ENCODE measurements around the gene ELMO1.

ELMO1 gene

DNA sequence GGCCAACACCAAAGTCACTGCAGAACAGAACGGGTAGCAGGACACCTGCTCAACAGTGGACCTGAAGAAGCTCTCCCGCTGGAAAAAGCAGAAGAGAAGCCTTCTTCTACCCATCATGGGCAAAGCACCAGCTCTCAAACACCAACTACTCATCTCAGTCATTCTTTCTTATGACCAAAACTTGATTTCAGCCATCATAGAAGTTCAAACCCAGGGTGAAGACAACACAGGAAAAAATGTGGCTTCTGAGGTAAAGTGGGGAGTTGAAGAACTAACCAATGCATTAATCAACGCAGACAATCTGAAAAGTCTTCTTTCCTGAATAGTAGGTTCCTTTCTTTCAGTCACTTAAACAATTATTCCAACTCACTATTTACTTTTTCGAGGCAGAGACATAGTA, 83.3 kb downstream of the ELMO1 start:
- no peak for DNase-seq

DNA sequence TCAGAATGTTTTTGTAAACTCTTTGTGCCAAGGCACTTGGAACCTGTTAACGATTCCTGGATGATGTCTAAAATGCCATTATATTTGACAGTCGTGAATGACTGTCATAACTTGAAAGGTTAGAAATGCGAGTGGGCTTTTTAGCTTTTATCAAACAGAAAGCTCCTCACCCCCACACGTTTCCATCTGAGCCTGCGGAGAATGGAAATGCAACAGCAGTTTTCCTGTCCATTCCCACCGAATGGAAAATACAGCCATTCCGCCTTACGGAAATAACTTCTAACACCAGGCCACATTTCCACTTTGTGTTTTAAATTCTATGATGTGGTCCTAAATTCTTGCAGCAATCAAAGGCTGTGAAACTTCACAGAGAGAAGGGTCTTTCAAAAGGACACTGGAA, 83.8 kb downstream of the ELMO1 start:
- DNase-seq: no peak

DNA sequence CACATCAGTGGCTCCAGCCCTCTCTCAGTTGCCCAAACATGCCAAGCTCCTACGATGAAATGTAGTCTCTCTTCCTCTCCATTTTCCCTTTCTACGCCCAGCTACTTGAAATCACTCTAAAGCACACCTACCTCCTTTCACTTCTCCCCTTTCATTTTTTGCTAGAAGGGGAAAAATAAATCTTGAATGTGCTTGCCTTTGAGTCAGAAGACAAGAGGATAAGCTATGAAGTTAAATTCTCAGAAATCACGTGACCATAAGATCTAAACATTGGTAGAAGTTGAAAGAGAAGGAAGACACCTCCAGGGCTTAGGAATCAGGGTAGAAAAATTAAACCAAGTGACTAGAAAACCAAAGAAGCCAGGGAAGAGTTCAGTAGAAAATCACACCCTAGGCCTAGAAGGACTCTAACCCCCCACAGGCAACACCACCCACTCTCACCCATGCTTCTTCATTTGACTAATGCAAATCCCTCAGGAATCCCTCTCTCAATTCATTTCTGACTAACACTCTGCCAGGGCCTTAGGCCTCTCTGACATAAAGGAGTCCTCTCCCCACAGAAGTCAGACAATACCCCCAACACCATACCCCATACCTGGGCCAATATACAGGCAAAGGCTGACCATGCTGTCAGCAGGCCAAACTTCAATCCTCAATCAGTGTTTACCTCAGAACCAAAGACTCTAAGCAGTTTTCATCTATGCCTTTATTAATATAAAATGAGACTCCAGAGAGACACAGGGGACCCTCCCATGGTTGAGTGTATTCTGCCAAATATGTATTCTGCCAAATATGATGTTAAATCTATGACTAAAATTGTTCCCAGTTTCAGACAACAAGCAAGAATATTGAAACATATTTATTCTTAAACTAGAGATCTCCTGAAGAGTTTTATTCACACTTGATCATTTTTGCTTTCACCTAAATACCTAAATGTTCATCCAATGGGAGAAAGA, 84.8 kb downstream of the ELMO1 start:
- no peak for DNase-seq

DNA sequence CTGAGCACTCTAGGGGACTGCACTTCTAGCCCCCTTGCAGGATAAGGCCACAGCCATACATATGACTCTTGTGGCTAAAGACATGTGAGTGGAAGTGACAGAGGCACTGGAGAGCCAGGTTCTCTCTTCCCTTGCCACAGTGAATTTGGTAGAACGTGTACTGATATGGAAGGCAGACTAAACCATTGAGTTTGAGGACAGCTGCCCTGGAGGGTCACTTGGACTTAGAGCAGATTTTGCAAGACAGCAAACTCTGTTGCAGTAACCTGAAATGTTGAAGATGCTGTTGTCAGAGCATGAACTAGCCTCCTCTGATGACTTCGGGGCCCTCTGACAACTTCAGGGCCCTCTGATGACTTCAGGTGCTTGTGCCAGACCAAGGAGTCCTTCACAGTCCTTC, 85.9 kb downstream of the ELMO1 start:
- DNase-seq: no peak

DNA sequence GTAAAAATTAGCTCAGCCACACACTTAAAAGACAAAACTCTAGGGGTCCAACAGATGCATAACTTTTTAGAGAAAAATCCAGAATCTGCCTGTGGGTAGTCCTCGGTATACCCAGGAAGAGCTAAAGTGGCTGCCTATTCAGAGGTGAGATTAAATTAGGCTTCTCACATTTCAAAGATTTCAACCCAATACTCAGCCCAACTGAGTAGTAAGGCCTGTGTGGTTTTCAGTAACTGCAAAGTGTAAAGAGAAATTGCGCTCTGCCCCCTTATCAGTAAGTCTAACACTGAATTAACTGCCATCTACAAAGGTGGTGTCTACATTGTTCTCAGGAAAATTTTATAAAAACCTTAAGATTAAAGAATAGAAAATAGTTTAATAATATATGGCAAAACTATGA, 88.2 kb downstream of the ELMO1 start:
- no peak for DNase-seq

DNA sequence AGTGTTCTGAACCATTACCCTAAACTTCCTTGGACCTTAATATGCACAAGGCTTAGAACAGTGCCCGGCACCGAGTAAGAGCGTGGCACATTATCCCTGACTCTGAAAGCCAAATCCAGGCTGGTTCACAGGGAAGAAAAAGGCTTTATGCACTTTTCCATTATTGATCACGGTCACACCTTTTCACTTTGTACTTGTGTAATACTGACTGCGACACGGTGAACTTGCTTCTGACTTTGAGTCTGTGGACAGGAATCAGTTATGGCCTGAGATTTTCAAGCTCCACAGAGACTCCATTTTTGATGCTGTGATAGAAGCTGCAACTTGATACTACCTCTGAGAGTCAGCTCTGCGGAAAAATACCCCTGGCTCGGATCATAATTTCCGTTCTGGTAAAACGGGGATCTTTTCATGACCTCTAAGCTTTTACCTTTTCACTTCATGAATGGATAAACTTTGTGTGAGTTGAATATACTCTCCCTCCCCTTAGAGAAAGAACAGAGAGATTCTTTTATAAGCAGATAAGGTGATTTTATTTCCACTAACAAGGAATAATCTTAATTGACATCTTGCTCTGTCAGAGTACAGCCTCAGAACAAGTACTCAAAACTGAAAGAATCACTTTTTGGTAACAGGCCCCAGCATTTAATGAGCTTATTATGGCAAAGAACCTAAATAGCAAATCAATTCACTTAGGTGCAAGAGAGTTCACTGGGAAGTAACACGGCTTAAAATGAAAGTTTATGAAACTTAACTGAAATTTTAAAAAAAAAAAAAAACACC, 88.8 kb downstream of the ELMO1 start:
- DNase-seq: no peak

DNA sequence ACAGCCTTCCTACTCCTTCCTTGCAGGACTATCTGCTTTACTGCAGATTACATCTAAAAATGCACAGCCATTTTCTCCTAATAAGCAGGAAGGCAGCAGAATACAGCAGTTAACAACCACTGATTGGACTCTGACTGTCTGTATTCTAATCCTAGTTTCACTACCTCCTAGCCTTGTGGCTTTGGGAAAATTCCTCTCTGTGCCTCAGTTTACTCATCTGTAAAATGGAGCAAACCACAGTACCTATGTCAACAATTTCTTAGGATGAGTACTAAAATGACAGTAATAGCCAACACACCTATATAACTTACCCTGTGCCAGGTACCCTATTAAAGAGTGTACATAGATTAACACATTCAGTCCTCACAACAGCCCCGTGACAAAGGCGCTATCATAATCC, 89.5 kb downstream of the ELMO1 start:
- no peak for DNase-seq

DNA sequence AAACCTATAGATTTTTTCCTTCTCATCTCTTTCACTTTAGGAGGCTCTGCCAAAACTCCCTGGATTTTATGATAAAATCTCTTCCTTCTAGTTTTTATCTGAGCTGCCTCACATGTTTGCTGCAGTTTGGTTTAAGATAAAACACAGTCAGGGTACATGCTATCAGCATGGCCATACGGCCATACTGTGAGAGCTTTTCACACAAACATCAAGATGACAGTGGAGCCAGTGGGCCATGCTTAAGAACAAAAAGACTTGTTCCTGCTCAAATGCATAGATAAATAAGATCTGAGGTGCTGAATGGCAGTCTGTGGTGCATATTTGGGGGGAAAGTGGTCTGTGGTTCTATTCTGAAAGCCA, 91.0 kb downstream of the ELMO1 start:
- DNase-seq: no peak

DNA sequence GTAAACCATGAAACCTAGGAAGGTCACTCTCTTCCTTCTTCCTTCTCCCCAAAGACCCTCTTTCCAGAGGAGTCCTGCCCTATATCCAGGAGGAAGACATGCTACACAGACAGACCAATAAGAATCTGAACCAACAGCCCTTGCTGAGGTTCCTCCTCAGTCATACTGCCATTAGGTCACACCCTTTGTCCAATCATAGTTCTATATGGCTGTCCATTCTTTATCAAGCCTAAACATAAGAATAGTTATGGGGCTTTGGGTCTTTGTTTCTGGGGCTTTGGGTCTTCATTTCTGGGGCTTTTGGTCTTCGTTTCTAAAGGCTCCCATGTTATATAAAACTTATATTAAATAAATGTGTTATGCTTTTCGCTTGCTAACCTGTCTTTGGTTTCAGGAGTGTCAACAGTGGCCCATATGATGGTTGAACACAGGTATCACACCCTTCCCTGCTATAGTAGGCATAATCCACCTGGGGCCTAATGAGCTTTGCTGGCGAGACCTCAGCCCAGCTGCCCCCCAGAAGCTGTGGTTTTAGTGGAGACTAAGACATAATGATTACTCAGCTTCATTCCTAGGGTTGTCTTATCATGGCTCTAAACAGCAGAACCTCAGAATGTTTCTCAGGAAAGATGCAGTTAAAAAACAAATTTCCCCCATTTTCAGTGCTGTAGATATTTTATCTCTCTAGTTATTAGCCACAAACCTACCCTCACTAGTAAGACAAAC, 91.6 kb downstream of the ELMO1 start:
- DNase-seq: no peak

DNA sequence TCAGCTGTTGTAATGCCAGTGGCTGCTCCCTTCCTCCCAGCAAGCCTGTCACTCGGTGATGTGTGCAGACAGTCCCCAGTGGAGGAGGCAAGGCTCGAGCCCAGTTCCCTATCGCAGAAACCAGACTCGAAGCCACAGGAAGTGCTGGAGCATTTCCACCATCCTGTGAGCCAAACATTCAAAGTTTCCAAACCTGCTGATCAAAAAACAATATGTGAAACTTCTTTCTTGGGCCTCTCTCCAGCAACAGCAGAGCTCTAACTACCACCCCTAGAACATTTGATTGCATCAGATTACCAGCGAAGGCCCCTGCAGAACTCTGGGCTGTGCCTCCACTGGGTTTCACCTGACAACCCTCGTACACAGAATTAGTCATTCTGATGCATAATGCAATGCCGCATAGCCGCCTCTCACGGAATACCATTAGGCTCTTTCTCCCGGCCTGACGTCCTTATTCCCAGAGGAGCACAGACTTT, 94.0 kb downstream of the ELMO1 start:
- peak; percentile 13 for DNase-seq

DNA sequence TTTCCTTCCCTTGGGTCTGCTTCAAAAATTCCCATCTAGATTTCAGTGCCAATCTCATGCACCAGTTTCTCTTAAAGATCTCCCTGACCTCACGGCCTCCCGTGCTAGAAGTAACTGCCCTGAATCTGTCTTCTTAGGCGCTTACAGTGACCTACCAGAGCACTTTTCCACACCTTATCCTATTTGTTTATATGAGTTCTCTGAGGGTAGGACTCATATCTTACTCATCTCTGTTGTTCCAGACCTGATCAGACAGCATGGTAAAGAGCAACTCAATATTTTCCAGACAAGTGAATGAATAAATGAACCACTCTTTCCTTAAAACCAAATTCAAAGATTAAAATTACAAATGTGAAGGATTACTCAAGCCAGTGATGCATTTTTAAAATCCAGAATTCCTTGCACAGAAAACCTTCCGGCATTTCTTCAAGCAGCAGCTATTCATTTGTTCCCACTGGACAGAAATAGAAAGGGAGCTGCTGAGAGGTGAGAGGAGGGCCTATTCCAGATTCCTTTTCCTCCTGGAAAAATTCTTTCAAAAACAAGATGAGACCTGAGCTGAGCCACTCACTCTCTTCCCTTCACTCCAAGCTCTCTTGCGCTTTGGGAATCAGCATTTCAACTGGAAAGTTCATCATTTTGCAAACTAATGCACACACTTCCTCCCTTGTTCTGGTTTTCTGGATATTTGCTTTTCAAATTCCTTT, 94.6 kb downstream of the ELMO1 start:
- no peak for DNase-seq

DNA sequence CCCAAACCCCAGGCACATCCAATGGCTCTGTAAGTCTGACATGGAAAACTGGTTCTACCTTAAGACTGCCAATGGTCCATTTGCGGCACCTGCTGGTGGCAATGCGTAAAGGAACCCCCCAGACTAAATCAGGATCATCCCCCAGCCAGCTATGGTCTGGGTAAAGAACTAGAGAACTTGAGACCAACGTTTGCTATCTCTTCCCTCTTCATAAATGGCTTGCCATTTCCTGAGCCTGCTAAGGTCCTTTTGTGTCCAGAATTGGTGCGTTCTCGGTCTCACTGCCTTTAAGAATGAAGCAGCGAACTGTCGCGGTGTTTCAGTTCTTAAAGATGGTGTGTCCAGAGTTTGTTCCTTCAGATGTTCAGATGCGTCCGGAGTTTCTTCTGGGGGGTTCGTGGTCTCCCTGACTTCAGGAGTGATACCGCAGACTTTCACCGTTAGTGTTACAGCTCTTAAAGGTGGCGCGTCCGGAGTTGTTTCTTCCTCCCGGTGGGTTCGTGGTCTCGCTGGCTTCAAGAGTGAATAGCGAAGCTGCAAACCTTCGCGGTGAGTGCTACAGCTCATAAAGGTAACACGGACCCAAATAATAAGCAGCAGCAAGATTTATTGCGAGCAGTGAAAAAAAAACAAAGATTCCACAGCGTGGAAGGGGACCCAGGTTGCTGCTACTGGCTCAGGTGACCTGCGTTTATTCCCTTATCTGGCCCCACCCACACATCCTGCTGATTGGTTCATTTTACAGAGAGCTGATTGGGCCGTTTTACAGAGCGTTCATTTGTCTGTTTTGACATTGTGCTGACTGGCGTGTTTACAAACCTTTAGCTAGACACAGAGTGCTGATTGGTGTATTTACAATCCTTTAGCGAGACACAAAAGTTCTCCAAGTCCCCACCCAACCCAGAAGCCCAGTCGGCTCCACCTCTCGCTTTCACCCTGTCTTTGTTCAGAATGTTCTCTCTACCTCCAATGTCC, 95.4 kb downstream of the ELMO1 start:
- DNase-seq: peak; percentile 88

DNA sequence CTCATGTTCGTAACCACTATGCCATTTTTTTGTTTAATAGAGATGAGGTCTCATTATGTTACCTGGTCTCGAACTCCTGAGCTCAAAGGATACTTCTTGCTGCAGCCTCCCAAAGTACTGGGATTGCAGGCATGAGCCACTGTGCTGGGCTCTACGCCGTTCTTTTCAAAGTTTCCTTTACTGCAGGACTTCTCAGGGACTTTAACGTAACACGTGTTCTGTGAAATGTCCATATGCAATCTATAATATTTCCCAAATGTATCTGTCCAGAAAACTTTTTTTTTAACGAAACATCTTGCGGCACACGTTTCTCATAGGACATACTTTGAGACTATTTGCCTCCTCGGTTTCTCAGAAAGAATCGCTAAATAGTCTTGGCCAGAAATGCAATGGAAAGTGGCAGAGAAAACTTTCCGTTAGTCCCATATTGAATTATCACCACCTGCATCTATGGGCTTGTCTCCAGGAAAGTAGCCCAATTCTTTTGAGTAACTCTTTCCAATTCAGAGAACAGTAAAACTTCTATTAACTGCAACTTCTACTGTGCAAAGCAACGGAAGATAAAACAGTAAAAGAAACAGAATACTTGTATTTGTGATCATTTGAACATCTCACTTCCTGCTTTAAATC, 96.3 kb downstream of the ELMO1 start:
- no peak for DNase-seq

DNA sequence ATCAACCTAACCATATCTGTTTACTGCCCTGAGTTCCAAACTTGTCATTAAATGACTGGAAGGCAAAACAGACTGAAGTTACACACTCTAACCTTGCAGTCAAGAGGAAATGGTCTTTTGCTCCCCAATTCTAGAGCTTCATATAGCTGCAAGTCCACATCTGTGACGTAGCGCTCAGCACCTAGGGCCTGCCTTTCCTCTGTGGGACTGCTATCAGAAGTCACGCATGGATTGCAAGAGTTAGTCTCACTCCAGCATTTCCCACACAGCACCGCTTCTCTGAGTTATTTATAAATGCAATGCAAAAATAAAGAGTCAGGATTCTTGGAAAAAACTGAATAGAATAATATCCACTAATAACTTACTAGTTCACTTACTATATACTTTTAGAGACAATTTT, 96.9 kb downstream of the ELMO1 start:
- no peak for DNase-seq

DNA sequence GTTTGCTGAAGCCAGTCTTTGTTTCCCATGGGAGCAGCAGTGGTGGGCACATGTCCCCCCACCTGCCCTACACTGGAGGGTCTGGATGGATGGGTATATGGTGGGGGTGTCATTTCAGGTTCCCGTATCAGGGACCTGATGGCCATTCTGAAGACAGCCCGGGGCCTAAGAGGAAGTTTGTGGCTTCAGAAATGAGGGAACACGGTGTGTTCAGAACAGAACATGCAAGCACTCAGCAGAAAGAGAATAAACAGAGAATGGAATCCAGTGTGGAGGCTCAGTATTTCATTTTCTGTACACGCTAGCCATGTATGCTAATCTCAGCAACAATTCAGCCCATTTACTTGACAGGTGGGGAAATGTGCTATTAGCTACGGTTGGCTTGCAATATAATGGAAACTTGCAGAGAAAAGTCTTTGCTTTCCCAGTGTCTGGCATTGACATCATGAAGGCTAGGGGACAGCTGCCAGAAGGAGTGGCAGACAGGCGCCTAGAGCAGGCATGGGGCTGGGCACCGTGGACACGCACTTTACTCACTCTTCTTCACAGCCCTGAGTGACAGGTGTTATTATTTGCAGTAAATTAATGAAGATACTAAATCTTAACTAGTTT, 98.6 kb downstream of the ELMO1 start:
- no peak for DNase-seq

DNA sequence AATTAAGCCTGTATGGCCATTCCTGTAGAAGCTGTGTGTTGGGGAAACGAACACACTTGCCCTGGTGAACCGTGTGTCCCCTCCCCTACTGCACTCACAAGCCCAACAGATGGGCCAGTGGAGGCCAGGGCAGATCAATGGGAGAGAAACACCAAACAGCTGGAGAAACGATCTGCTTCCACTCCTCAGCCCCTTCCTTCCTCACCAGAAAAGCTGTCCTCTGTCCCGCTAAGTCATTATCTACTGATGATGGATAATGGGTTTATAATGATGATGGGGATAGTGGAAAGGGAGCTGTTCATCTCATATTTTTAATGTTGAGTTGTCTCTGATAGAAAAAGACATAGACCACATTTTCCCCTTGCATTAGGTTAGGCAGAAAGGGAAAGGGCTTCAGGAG, 99.7 kb downstream of the ELMO1 start:
- DNase-seq: no peak

DNA sequence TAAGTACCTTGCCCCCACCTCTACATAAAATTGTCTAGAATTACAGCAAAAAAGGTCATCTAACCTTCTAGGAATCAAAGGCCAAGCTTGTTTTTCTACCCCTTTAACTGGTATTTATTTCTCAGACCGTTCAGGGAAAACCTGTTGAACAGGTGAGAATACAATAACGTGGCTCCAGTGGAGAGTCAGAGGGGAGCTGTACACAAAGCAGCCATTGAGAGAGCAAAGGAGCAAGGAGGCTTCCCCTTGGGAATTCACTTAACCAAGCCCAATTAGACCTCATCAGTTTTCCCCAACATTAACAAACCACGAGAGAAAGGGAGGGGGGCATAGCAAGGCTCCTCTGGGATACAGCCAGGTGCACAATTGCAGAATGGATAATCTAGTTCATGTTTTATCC, 101.9 kb downstream of the ELMO1 start:
- DNase-seq: no peak

DNA sequence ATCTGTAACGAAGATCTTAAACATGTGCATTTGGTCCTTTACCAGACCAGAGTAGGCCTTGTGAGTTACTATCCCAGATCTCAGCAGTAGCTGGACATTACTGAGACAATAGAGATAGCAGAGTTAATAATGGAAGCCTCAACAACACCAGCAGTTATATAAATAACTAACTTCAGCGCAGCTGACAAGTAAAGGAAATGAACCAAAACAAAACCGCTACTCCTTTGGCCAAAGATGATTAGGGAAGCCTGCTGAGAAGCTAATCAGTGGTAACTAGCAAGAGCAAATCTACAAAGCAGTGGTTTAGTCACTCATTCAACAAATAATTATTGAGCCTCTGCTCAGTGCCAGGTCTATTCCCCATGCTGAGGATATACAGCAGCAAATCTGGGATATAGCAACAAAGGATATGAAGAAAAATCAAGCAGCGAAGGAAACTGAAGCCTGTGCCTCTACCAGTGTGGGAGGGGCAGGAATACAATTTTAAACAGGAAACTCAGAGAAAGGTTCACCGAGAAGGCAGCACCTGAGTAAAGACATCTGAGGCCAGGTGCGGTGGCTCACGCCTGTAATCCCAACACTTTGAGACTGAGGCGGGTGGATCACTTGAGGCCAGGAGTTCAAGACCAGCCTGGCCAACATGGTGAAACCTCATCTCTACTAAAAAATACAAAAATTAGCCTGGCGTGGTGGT, 103.6 kb downstream of the ELMO1 start:
- DNase-seq: peak; percentile 29

DNA sequence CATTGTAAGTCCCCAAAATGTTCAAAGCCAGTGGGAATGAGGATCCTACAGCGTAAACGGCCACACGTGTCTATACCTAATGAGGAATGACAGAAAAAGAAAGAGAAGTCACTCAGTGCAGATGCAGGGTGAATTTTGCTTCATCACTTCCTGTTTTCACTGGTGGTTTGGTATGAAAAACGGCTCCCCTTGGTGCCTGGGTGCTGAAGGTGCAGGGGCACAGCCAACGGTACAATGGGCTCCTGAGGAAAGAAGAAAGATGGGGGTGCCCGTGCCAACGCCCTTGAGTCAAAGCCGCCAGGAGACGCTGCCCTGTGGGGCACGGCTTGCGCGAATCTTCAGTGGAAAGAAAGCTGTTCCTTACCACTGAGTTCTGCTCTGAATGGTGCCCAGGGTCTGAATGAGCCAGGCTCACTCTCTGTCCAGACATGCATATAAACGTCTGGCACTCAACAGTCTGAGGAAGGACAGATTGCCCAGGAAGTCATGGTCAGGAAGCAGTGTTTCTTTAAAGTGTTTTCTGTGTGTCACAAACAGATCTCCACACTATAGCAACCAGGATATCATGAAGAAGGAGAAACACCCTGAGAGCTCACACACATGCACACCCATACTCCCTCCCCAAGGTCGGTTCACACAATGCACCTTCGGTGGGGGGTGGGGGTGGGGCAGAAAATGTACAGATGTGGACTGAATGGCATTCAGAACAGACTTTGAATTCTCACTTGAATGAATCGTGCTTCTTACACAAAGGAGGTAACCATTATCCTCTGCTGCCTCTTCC, 105.8 kb downstream of the ELMO1 start:
- peak; percentile 82 for DNase-seq

All from CD4-positive, alpha-beta T cell treated with Interleukin-12 subunit alpha and Interleukin-12 subunit beta, for 1 hour (primary cell).